Gastroesophageal sphincter (tissue), 3 donors: Measurements from ENCODE around the gene AQR.

Experiments used
- CTCF ChIP-seq, 4 experiments: fragments of 200-600 bp in 2 of 4; fragments of 450-650 bp in 2 of 4; sonication (generic) in 1 of 4; IDR thresholded peaks; one replicate each; pipeline ENCODE4 v1.5.1; 2017 to 2019; ENCODE audit warnings: antibody characterized with exemption in 4 of 4, mild to moderate bottlenecking in 2 of 4, moderate library complexity in 2 of 4
- EP300 ChIP-seq: sonication (generic); formaldehyde crosslinking; IDR thresholded peaks from one replicate; pipeline ENCODE4 v1.6.1; 2017; ENCODE audit warnings: antibody characterized with exemption, mild to moderate bottlenecking
- POLR2A ChIP-seq, 2 donors: fragments of 450-650 bp; IDR thresholded peaks; one replicate each; pipeline ENCODE4 v1.6.1; 2017; ENCODE audit warnings: antibody characterized with exemption in 2 of 2, mild to moderate bottlenecking in 2 of 2, moderate library complexity in 1 of 2
- POLR2AphosphoS5 ChIP-seq: sonication (generic); formaldehyde crosslinking; IDR thresholded peaks from one replicate; pipeline ENCODE4 v1.6.1; 2017; ENCODE audit warnings: antibody characterized with exemption

GRCh38 chr15:34889476-34889875 is 80.1 kb downstream of the AQR start:
- TF ChIP-seq CTCF (IDR thresholded peaks at IDR 0.05) (no peak), POLR2A (IDR thresholded peaks at IDR 0.05) (no peak), POLR2AphosphoS5 (no peak), EP300 (no peak)
